ENCODE data around the gene IFTAP. TPM values are rescaled to one million over a fixed set of nuclear protein-coding genes. Genes with fewer than 3 reads are reported as not detected.

Gene IFTAP
- total RNA-seq, 2 donors from 2014 or later, result 18.3 to 41.0 TPM

GRCh38 chr11:36564376-36565030, 29.8 kb upstream of the IFTAP start:
- peak overlapping the region; percentile 66 for H3K4me3 ChIP-seq
- H3K36me3 ChIP-seq, result no peaks in the 10 kb centered on the region
- H3K27ac ChIP-seq, result no peak overlapping the region
- DNase-seq (ENCODE audit: low spot score), result no peak
- no peak for ATAC-seq (ENCODE audit: insufficient number of reproducible peaks, low FRiP score, low read depth)
- H3K27me3 ChIP-seq (replicated peaks; ENCODE audit: insufficient read depth), result no peaks in the 10 kb centered on the region
- H3K9me3 ChIP-seq, result no peaks in the 10 kb centered on the region
- peaks cover 0 to 5% of the 10 kb centered on the region in 2 donors for H3K4me1 ChIP-seq (ENCODE audit: control insufficient read depth in 1 of 2, low read depth in 2 of 2)
- TF ChIP-seq, protein P1, sequence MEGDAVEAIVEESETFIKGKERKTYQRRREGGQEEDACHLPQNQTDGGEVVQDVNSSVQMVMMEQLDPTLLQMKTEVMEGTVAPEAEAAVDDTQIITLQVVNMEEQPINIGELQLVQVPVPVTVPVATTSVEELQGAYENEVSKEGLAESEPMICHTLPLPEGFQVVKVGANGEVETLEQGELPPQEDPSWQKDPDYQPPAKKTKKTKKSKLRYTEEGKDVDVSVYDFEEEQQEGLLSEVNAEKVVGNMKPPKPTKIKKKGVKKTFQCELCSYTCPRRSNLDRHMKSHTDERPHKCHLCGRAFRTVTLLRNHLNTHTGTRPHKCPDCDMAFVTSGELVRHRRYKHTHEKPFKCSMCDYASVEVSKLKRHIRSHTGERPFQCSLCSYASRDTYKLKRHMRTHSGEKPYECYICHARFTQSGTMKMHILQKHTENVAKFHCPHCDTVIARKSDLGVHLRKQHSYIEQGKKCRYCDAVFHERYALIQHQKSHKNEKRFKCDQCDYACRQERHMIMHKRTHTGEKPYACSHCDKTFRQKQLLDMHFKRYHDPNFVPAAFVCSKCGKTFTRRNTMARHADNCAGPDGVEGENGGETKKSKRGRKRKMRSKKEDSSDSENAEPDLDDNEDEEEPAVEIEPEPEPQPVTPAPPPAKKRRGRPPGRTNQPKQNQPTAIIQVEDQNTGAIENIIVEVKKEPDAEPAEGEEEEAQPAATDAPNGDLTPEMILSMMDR (IDR thresholded peaks at IDR 0.05), result peak; percentile 55

DNA sequence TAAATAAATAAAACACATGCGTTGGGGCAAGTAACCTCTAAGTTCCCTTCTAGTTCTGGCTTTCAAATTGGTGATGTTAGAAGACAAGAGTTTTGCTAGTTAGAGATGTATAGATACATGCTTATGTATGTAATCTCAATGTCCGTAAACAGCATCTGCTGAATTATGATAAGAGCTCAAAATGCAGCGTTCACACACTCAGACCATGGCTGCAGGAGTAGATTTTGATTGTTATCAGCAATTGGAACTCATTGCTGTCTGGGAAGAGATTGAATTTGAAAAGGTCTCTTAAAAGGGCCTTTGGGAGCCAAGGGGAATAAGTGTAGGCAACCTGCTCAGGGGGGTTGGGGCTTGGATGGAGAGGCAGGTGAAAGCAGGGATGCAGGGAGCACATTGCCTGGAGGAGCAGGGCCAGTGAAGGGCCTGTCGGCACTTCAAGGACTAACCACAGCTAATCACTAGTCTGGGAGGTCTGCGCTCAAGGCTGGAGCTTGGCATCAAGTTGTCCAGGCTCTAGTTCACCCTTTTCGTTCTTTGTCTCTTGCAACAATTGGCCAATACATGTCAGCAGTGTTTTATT, 29.2 kb upstream of the IFTAP start:
- Histone ChIP-seq H3K4me3 (peak overlapping the region; percentile 66), H3K36me3 (no peaks in the 10 kb centered on the region), H3K27me3 (replicated peaks; ENCODE audit: insufficient read depth) (no peaks in the 10 kb centered on the region), H3K27ac (no peak overlapping the region), H3K4me1 (ENCODE audit: control insufficient read depth in 1 of 2, low read depth in 2 of 2) (peaks cover 0 to 5% of the 10 kb centered on the region in 2 donors), H3K9me3 (no peaks in the 10 kb centered on the region)
- TF ChIP-seq, protein P1 (IDR thresholded peaks at IDR 0.05), result no peak
- ATAC-seq (ENCODE audit: insufficient number of reproducible peaks, low FRiP score, low read depth) (no peak), DNase-seq (ENCODE audit: low spot score) (no peak)

- Histone ChIP-seq H3K36me3 (no peaks in the 10 kb centered on the region), H3K27ac (no peak overlapping the region), H3K27me3 (replicated peaks; ENCODE audit: insufficient read depth) (no peaks in the 10 kb centered on the region), H3K4me1 (ENCODE audit: control insufficient read depth in 1 of 2, low read depth in 2 of 2) (peaks cover 0 to 5% of the 10 kb centered on the region in 2 donors), H3K9me3 (no peaks in the 10 kb centered on the region), H3K4me3 (no peak overlapping the region)
- TF ChIP-seq, protein P1 (IDR thresholded peaks at IDR 0.05), result no peak
- no peak for DNase-seq (ENCODE audit: low spot score)
- ATAC-seq (ENCODE audit: insufficient number of reproducible peaks, low FRiP score, low read depth), result no peak
These were observed 27.8 kb upstream of the IFTAP start for GRCh38 chr11:36566407-36567053.

DNA sequence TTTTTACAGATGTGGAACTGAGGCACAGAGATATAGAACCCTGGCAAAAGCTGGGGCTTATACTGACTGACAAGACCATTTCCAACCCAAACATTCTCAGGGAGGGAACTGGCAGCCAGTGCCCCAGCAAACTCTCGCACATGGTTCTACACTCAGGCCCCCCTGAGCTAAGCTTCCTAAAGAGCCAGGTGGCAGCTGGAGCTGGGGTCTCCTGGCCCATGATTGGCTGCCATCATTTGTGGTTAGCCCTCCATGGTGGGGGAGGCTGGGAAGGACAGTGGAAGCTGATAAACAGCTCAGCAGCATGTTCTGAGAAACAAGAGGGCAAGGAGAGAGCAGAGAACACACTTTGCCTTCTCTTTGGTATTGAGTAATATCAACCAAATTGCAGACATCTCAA, 26.6 kb upstream of the IFTAP start, which contains the start of gene RAG1:
Gene RAG1, plus strand, starts transcription at position 314 of the 400 bp plus-strand sequence. CDS start 5,298 bp downstream, outside the sequence.
- H3K36me3 ChIP-seq, result no peaks in the 10 kb centered on the region
- no peak within 1 kb of the TSS for H3K27ac ChIP-seq
- TF ChIP-seq, protein P1 (IDR thresholded peaks at IDR 0.05), result no peak
- no peak for ATAC-seq (ENCODE audit: insufficient number of reproducible peaks, low FRiP score, low read depth)
- DNase-seq (ENCODE audit: low spot score), result no peak
- H3K9me3 ChIP-seq, result no peaks in the 10 kb centered on the region
- H3K27me3 ChIP-seq (replicated peaks; ENCODE audit: insufficient read depth), result no peaks in the 10 kb centered on the region
- peaks cover 0 to 5% of the 10 kb centered on the region in 2 donors for H3K4me1 ChIP-seq (ENCODE audit: control insufficient read depth in 1 of 2, low read depth in 2 of 2)
- H3K4me3 ChIP-seq, result no peak within 1 kb of the TSS

- DNase-seq (ENCODE audit: low spot score) (no peak), ATAC-seq (ENCODE audit: insufficient number of reproducible peaks, low FRiP score, low read depth) (no peak)
- peaks cover 0 to 5% of the 10 kb centered on the region in 2 donors for H3K4me1 ChIP-seq (ENCODE audit: control insufficient read depth in 1 of 2, low read depth in 2 of 2)
- no peak overlapping the region for H3K27ac ChIP-seq
- no peak overlapping the region for H3K4me3 ChIP-seq
- H3K27me3 ChIP-seq (replicated peaks; ENCODE audit: insufficient read depth), result no peaks in the 10 kb centered on the region
- no peaks in the 10 kb centered on the region for H3K36me3 ChIP-seq
- no peaks in the 10 kb centered on the region for H3K9me3 ChIP-seq
- TF ChIP-seq, protein P1 (IDR thresholded peaks at IDR 0.05), result no peak
These were observed 25.2 kb upstream of the IFTAP start for GRCh38 chr11:36569095-36569494.

Measured in thoracic aorta (tissue), 2 donors.